Neural progenitor cell (in vitro differentiated cells): Measurements from ENCODE around the gene AJAP1. TPM values are rescaled to one million over a fixed set of nuclear protein-coding genes. Genes with fewer than 3 reads are reported as not detected.

Experiments
- DNase-seq: peaks from one replicate; pipeline ENCODE4 v3.0.0-alpha.2; 2016; ENCODE audit warnings: low spot score
- H2AFZ ChIP-seq: fragments of 200-600 bp; sonication (generic); replicated peaks from 2 replicates; pipeline ENCODE4 v1.6.1; 2016; ENCODE audit warnings: antibody characterized with exemption
- H3F3A ChIP-seq: fragments of 200-600 bp; sonication (generic); 2 replicates; pipeline ENCODE4 v1.6.1; 2016; ENCODE audit warnings: antibody characterized with exemption, low read depth
- H3K27ac ChIP-seq: fragments of 200-600 bp; sonication (generic); 2 replicates; pipeline ENCODE4 v1.5.1; 2016; ENCODE audit warnings: mild to moderate bottlenecking
- H3K27me3 ChIP-seq: fragments of 200-600 bp; sonication (generic); 2 replicates; pipeline ENCODE4 v1.6.1; 2016; ENCODE audit warnings: mild to moderate bottlenecking, moderate library complexity
- H3K36me3 ChIP-seq: fragments of 200-600 bp; sonication (generic); 2 replicates; pipeline ENCODE4 v1.5.1; 2016
- H3K4me1 ChIP-seq: fragments of 200-600 bp; sonication (generic); 2 replicates; pipeline ENCODE4 v1.6.1; 2016; ENCODE audit warnings: mixed run types
- H3K4me2 ChIP-seq: fragments of 200-600 bp; sonication (generic); 2 replicates; pipeline ENCODE4 v1.6.1; 2016
- H3K4me3 ChIP-seq: fragments of 200-600 bp; sonication (generic); 2 replicates; pipeline ENCODE4 v1.5.1; 2016
- H3K79me2 ChIP-seq: fragments of 200-600 bp; sonication (generic); 2 replicates; pipeline ENCODE4 v1.6.1; 2016; ENCODE audit warnings: low read depth
- H3K9ac ChIP-seq: fragments of 200-600 bp; sonication (generic); 2 replicates; pipeline ENCODE4 v1.6.1; 2016
- H3K9me3 ChIP-seq: fragments of 200-600 bp; sonication (generic); 2 replicates; pipeline ENCODE4 v1.5.1; 2016; ENCODE audit warnings: low read depth
- H4K20me1 ChIP-seq: fragments of 200-600 bp; sonication (generic); 2 replicates; pipeline ENCODE4 v1.6.1; 2016; ENCODE audit warnings: low read depth
- H3K27ac Mint-ChIP-seq: 3 replicates; pipeline ENCODE4 v1.8.0; 2021; ENCODE audit warnings: mixed read lengths
- H3K27me3 Mint-ChIP-seq: 2 replicates; pipeline ENCODE4 v1.8.0; 2022; ENCODE audit warnings: low read depth, mild to moderate bottlenecking, inconsistent platforms, moderate library complexity, mixed read lengths; ENCODE audit not compliant: insufficient read depth
- H3K36me3 Mint-ChIP-seq: 3 replicates; pipeline ENCODE4 v1.8.0; 2021; ENCODE audit warnings: mixed read lengths
- H3K4me1 Mint-ChIP-seq: 3 replicates; pipeline ENCODE4 v1.8.0; 2021; ENCODE audit warnings: mixed read lengths
- H3K4me3 Mint-ChIP-seq: 3 replicates; pipeline ENCODE4 v1.8.0; 2021; ENCODE audit warnings: mild to moderate bottlenecking, moderate library complexity, mixed read lengths
- H3K9me3 Mint-ChIP-seq: 3 replicates; pipeline ENCODE4 v1.8.0; 2020; ENCODE audit warnings: mixed read lengths
- EZH2 ChIP-seq: fragments of 200-600 bp; sonication (generic); IDR thresholded peaks from 2 replicates; pipeline ENCODE4 v1.6.1; 2017; ENCODE audit warnings: antibody characterized with exemption, mild to moderate bottlenecking, moderate library complexity
- EZH2phosphoT487 ChIP-seq: fragments of 200-600 bp; sonication (generic); IDR thresholded peaks from 2 replicates; pipeline ENCODE4 v1.6.1; 2017; ENCODE audit warnings: antibody characterized with exemption
- total RNA-seq: library from RNA; depleted of rRNA; stranded (reverse); fragments of >200 nt; gene quantifications from 2 replicates; pipeline ENCODE4 v1.2.3, GENCODE V29; 2015; ENCODE audit warnings: low replicate concordance
- TF ChIP-seq, protein P1 (sequence below): fragments of 200-600 bp; sonication (generic); IDR thresholded peaks from 2 replicates; pipeline ENCODE4 v1.5.1; 2017; ENCODE audit warnings: antibody characterized with exemption, mild to moderate bottlenecking

The AJAP1 gene
- total RNA-seq, 1 donor from 2014 or later = 0.21 TPM

DNA sequence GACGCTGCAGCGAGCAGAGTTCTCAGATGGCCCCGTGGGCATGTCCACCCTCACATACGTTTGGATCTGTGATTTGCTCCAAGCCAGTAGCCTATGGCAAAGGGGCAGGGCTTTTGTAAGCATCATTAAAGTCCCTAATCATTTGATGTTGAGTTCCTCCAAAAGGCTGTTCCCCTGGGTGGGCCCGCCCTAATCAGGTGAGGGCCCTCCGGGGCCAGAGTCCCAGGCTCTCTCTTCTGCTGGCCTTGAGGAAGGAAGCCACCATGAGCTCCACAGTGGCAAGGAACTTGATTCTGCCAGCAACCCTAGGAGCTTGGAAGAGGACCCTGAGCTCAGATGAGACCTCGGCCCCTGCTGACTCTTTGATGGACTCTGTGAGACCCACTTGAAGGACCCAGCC lies 25.4 kb upstream of the AJAP1 start:
- TF ChIP-seq, protein P1, sequence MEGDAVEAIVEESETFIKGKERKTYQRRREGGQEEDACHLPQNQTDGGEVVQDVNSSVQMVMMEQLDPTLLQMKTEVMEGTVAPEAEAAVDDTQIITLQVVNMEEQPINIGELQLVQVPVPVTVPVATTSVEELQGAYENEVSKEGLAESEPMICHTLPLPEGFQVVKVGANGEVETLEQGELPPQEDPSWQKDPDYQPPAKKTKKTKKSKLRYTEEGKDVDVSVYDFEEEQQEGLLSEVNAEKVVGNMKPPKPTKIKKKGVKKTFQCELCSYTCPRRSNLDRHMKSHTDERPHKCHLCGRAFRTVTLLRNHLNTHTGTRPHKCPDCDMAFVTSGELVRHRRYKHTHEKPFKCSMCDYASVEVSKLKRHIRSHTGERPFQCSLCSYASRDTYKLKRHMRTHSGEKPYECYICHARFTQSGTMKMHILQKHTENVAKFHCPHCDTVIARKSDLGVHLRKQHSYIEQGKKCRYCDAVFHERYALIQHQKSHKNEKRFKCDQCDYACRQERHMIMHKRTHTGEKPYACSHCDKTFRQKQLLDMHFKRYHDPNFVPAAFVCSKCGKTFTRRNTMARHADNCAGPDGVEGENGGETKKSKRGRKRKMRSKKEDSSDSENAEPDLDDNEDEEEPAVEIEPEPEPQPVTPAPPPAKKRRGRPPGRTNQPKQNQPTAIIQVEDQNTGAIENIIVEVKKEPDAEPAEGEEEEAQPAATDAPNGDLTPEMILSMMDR = no peak
- TF ChIP-seq EZH2 (no peak), EZH2phosphoT487 (no peak)
- Histone ChIP-seq H3K79me2 (no peaks in the 10 kb centered on the region), H3K27ac (no peak overlapping the region), H3K4me3 (no peak overlapping the region), H3K4me2 (no peak overlapping the region), H3F3A (no peaks in the 10 kb centered on the region), H3K27me3 (no peaks in the 10 kb centered on the region), H4K20me1 (no peaks in the 10 kb centered on the region), H3K36me3 (no peaks in the 10 kb centered on the region), H3K4me1 (no peaks in the 10 kb centered on the region), H3K9me3 (no peaks in the 10 kb centered on the region), H3K9ac (no peak overlapping the region), H2AFZ (no peak overlapping the region)
- peaks cover 5% of the 10 kb centered on the region for H3K4me1 Mint-ChIP-seq
- no peak overlapping the region for H3K27ac Mint-ChIP-seq
- H3K9me3 Mint-ChIP-seq = no peaks in the 10 kb centered on the region
- H3K36me3 Mint-ChIP-seq = no peaks in the 10 kb centered on the region
- H3K27me3 Mint-ChIP-seq = peaks cover 5% of the 10 kb centered on the region
- no peak for DNase-seq
- H3K4me3 Mint-ChIP-seq = no peak overlapping the region

DNA sequence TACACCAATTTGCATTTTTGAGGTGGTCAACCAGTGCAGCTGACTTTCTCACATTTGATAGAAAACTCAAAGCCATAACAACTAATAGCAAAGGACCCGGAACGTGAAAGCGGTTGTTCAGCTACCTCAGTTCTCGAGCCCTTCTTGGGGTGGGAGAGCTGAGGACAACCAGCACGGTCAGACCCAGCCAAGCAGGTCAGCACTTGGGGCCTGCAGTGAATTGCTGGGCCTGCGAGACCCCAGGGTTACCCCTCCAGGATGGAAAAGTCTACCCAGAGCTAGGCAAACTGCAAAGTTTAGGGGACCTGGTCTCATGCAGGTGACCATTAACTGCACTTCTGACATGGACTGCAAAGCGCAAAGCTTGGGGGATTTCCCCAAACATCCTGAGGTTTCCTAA lies 23.8 kb upstream of the AJAP1 start:
- TF ChIP-seq EZH2phosphoT487 (no peak), EZH2 (no peak)
- TF ChIP-seq, protein P1 = no peak
- Histone ChIP-seq H3K4me3 (no peak overlapping the region), H3K27ac (no peak overlapping the region), H3K4me1 (no peaks in the 10 kb centered on the region), H3K79me2 (no peaks in the 10 kb centered on the region), H3F3A (no peaks in the 10 kb centered on the region), H3K27me3 (no peaks in the 10 kb centered on the region), H3K36me3 (no peaks in the 10 kb centered on the region), H2AFZ (no peak overlapping the region), H3K9ac (no peak overlapping the region), H3K4me2 (no peak overlapping the region), H3K9me3 (no peaks in the 10 kb centered on the region), H4K20me1 (no peaks in the 10 kb centered on the region)
- peaks cover 12% of the 10 kb centered on the region for H3K4me1 Mint-ChIP-seq
- H3K9me3 Mint-ChIP-seq = no peaks in the 10 kb centered on the region
- H3K4me3 Mint-ChIP-seq = no peak overlapping the region
- H3K27me3 Mint-ChIP-seq = peaks cover 8% of the 10 kb centered on the region
- DNase-seq = no peak
- no peak overlapping the region for H3K27ac Mint-ChIP-seq
- H3K36me3 Mint-ChIP-seq = no peaks in the 10 kb centered on the region

DNA sequence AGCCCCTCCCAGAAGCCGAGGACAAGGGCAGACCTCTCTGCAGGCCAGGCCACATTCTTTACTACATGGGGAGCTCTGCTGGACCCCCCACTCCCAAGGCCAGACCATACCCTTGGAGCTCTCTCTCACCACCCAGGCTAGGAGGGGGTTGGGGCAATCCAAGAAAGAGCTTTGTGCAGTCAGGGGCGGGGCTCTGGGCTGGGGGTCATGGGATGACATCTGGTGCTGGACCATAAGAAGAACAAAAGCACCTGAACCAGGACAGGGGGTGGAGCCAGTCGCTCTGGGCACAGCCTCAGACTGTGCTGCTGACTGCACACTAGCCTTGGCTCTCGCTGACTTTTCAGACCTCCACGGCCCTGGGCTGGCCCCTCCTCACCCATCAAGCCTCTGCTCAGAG lies 23.1 kb upstream of the AJAP1 start:
- no peaks in the 10 kb centered on the region for H3K9me3 ChIP-seq
- no peak overlapping the region for H3K4me2 ChIP-seq
- no peak overlapping the region for H2AFZ ChIP-seq
- H3K9me3 Mint-ChIP-seq = no peaks in the 10 kb centered on the region
- no peak overlapping the region for H3K27ac Mint-ChIP-seq
- TF ChIP-seq, protein P1 = no peak
- no peak for TF ChIP-seq EZH2phosphoT487
- no peak for TF ChIP-seq EZH2
- no peaks in the 10 kb centered on the region for H3K36me3 Mint-ChIP-seq
- no peak for DNase-seq
- H4K20me1 ChIP-seq = no peaks in the 10 kb centered on the region
- H3K27me3 ChIP-seq = no peaks in the 10 kb centered on the region
- H3K27ac ChIP-seq = no peak overlapping the region
- H3K9ac ChIP-seq = no peak overlapping the region
- H3K36me3 ChIP-seq = no peaks in the 10 kb centered on the region
- H3F3A ChIP-seq = no peaks in the 10 kb centered on the region
- peaks cover 9% of the 10 kb centered on the region for H3K27me3 Mint-ChIP-seq
- H3K4me1 Mint-ChIP-seq = peaks cover 19% of the 10 kb centered on the region
- no peaks in the 10 kb centered on the region for H3K79me2 ChIP-seq
- H3K4me1 ChIP-seq = no peaks in the 10 kb centered on the region
- no peak overlapping the region for H3K4me3 Mint-ChIP-seq
- no peak overlapping the region for H3K4me3 ChIP-seq

DNA sequence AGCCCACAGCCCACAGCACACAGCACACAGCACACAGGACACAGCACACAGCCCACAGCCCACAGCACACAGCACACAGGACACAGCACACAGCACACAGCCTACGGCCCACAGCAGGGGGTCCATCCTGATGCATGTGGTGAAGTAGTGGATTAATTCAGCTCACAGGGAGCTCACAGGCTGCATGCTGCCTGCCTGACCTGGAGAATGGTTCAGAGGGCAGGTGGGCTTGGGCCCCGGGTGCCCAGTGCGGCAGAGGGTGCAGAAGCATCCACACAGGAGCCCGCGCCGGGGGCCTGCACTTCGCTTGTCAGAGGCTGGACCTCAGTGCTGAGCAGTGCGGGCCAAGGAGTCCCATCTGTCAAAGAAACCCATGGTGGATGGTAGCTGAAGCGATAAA lies 21.1 kb upstream of the AJAP1 start:
- Histone ChIP-seq H3K9me3 (no peaks in the 10 kb centered on the region), H3K27me3 (no peaks in the 10 kb centered on the region), H3K79me2 (no peaks in the 10 kb centered on the region), H3F3A (no peaks in the 10 kb centered on the region), H3K4me3 (no peak overlapping the region), H3K4me2 (no peak overlapping the region), H3K4me1 (peaks cover 6% of the 10 kb centered on the region), H3K9ac (no peak overlapping the region), H3K36me3 (no peaks in the 10 kb centered on the region), H3K27ac (no peak overlapping the region), H2AFZ (no peak overlapping the region), H4K20me1 (no peaks in the 10 kb centered on the region)
- Mint-ChIP-seq H3K9me3 (no peaks in the 10 kb centered on the region), H3K4me3 (no peak overlapping the region), H3K4me1 (peaks cover 39% of the 10 kb centered on the region), H3K36me3 (no peaks in the 10 kb centered on the region), H3K27ac (no peak overlapping the region), H3K27me3 (peaks cover 8% of the 10 kb centered on the region)
- TF ChIP-seq EZH2phosphoT487 = no peak
- no peak for TF ChIP-seq EZH2
- TF ChIP-seq, protein P1 = no peak
- peak; percentile 29 for DNase-seq
